Measurements from ENCODE around the gene SAT1. TPM values are rescaled to one million over a fixed set of nuclear protein-coding genes. Genes with fewer than 3 reads are reported as not detected.

Gene SAT1
- total RNA-seq, 4 donors from 2014 or later, result 167 to 405 (median 277) TPM

DNA sequence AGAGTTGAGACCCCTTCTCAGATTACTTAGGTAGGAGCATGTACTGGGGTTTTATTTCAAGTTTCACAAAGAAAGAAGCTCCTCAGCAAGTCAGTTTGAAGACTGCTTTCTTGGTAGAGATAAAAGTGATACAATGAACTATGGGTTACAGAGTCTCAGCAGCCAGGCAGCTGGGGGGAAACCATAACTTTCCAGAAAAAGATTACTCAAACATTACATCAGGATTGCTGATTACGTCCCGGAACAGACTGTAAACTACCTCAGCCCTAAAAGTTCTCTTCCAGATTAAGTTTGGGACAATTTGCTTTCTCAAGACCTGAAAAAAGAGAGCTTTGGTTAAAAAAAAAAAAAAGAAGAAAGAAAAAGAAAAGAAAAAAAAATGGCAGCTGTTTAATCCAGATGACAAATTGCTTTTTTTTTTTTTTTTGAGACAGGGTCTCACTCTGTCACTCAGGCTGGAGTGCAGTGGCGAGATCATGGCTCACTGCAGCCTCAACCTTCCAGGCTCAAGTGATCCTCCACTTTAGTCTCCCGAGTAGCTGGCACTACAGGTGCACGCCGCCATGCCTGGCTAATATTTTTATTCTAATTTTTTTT lies 16.6 kb downstream of the SAT1 start:
- Histone ChIP-seq H3K27ac (no peak overlapping the region), H3K4me1 (peaks cover 0 to 13% (median 0%) of the 10 kb centered on the region in 3 donors), H3K27me3 (no peaks in the 10 kb centered on the region), H3K4me3 (no peak overlapping the region), H3K9me3 (no peaks in the 10 kb centered on the region), H3K36me3 (no peaks in the 10 kb centered on the region)
- TF ChIP-seq, protein P1, sequence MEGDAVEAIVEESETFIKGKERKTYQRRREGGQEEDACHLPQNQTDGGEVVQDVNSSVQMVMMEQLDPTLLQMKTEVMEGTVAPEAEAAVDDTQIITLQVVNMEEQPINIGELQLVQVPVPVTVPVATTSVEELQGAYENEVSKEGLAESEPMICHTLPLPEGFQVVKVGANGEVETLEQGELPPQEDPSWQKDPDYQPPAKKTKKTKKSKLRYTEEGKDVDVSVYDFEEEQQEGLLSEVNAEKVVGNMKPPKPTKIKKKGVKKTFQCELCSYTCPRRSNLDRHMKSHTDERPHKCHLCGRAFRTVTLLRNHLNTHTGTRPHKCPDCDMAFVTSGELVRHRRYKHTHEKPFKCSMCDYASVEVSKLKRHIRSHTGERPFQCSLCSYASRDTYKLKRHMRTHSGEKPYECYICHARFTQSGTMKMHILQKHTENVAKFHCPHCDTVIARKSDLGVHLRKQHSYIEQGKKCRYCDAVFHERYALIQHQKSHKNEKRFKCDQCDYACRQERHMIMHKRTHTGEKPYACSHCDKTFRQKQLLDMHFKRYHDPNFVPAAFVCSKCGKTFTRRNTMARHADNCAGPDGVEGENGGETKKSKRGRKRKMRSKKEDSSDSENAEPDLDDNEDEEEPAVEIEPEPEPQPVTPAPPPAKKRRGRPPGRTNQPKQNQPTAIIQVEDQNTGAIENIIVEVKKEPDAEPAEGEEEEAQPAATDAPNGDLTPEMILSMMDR (IDR thresholded peaks at IDR 0.05), result no peak
- TF ChIP-seq EP300 (IDR thresholded peaks at IDR 0.05) (no peak), POLR2A (IDR thresholded peaks at IDR 0.05) (no peak), POLR2AphosphoS5 (IDR thresholded peaks at IDR 0.05) (no peak)
- no peak for ATAC-seq
- 50 to 75% methylated on average over 4 of the region's 6 CpGs for WGBS, 2 donors (ENCODE audit: low coverage in 1 of 2)

DNA sequence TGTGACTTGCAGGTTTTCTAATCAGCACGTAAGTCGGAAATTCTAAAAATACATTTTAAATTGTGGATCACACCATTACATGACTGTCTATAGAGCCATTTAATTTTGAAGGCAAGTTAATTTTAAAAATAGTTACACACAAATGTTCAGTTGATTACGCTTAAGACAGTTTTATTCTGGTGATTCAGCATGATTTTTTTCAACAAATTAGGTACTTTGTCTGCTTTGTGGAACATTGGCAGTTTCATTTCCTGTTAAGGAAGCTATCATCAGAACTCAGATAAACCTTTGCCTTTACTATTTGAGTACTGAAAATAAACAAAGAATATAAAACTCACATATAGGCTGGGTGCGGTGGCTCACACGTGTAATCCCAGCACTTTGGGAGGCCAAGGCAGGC lies 19.5 kb downstream of the SAT1 start:
- no peak for TF ChIP-seq EP300 (IDR thresholded peaks at IDR 0.05)
- no peak for TF ChIP-seq POLR2AphosphoS5 (IDR thresholded peaks at IDR 0.05)
- TF ChIP-seq POLR2A (IDR thresholded peaks at IDR 0.05), result no peak
- TF ChIP-seq, protein P1 (IDR thresholded peaks at IDR 0.05), result no peak

DNA sequence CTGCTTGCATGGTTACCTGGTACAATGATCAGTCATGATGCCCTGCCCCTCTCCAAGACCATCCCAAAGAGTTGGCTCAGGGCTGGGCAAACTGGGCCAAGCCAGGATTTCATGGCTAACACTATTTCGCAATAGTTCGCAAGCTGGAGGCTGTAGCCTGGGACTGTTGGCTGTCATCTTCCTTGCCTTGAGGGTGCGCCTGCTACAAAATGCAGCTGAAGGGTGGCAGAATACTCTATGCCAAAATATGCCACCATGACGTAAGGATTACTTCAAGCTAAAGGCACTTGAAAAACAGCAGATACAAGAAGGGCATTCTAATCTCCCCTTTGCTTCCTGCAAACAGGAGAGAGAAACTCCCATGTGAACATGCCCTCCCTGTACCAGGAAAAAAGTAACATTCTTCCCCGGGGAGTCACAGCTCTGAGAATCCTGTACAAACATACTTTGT lies 21.0 kb downstream of the SAT1 start:
- Histone ChIP-seq H3K4me3 (no peak overlapping the region), H3K27ac (no peak overlapping the region), H3K4me1 (peaks cover 0 to 8% (median 0%) of the 10 kb centered on the region in 3 donors), H3K9me3 (no peaks in the 10 kb centered on the region), H3K27me3 (no peaks in the 10 kb centered on the region), H3K36me3 (no peaks in the 10 kb centered on the region)
- no peak for TF ChIP-seq POLR2AphosphoS5 (IDR thresholded peaks at IDR 0.05)
- ATAC-seq, result peak; percentile 43
- 67 to 79% methylated on average over 2 of the region's 5 CpGs for WGBS, 2 donors (ENCODE audit: low coverage in 1 of 2)

More for the DNA sequence above, 19.5 kb downstream of the SAT1 start:
- 49 to 86% methylated on average over 3 to 5 of the region's 5 CpGs for WGBS, 2 donors (ENCODE audit: low coverage in 1 of 2)
- no peak for ATAC-seq
- no peak overlapping the region for H3K27ac ChIP-seq
- no peak overlapping the region for H3K4me3 ChIP-seq
- no peaks in the 10 kb centered on the region for H3K27me3 ChIP-seq
- no peaks in the 10 kb centered on the region for H3K36me3 ChIP-seq
- peaks cover 0 to 8% (median 0%) of the 10 kb centered on the region in 3 donors for H3K4me1 ChIP-seq
- H3K9me3 ChIP-seq, result no peaks in the 10 kb centered on the region

DNA sequence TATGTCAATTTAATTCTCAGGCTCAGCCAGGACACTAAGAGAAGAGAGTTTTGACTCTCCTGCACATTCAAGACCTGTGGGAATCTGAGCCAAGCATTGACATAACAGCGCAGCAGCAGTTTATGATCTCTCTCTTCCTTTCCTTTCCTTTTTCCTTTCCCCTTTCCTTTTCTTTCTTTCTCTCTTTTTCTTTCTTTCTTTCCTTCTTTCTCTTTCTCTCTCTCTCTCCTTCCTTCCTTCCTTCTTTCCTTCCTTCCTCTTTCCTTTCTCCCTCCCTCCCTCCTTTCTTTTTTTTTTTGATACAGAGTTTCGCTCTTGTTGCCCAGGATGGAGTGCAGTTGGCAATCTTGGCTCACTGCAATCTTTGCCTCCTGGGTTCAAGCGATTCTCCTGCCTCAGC lies 21.6 kb downstream of the SAT1 start:
- no peaks in the 10 kb centered on the region for H3K36me3 ChIP-seq
- no peak overlapping the region for H3K27ac ChIP-seq
- H3K4me1 ChIP-seq, result peaks cover 0 to 8% (median 0%) of the 10 kb centered on the region in 3 donors
- ATAC-seq, result no peak
- TF ChIP-seq POLR2A (IDR thresholded peaks at IDR 0.05) (no peak), EP300 (IDR thresholded peaks at IDR 0.05) (no peak), POLR2AphosphoS5 (IDR thresholded peaks at IDR 0.05) (no peak)
- TF ChIP-seq, protein P1 (IDR thresholded peaks at IDR 0.05), result no peak
- no peaks in the 10 kb centered on the region for H3K9me3 ChIP-seq
- no peak overlapping the region for H3K4me3 ChIP-seq
- WGBS, 2 donors (ENCODE audit: low coverage in 1 of 2), result 67 to 83% methylated on average over 1 to 2 of the region's 3 CpGs
- H3K27me3 ChIP-seq, result no peaks in the 10 kb centered on the region

DNA sequence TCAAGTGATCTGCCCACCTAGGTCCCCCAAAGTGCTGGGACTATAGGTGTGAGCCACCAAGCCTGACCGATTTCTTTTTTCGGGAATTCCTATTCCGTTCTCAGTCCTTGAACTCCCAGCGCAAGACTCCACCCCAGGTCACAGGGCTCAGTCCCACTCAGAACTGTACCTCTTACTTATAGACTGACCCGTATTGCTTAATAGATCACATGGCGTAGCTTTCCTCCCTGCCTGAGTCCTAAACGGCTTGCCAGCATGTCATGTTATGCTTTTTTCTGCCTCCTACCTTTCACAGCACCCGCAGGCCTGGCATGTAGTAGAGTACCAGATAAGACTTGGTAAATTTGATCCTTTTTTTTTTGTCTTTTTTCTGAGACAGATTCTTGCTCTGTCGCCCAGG lies 22.4 kb downstream of the SAT1 start:
- 89 to 98% methylated on average over 6 to 7 of the region's 9 CpGs for WGBS, 2 donors (ENCODE audit: low coverage in 1 of 2)
- peaks cover 0 to 8% (median 0%) of the 10 kb centered on the region in 3 donors for H3K4me1 ChIP-seq
- H3K27ac ChIP-seq, result no peak overlapping the region
- H3K9me3 ChIP-seq, result no peaks in the 10 kb centered on the region
- no peaks in the 10 kb centered on the region for H3K27me3 ChIP-seq
- H3K36me3 ChIP-seq, result no peaks in the 10 kb centered on the region
- no peak for ATAC-seq
- no peak for TF ChIP-seq EP300 (IDR thresholded peaks at IDR 0.05)
- TF ChIP-seq, protein P1 (IDR thresholded peaks at IDR 0.05), result no peak
- TF ChIP-seq POLR2AphosphoS5 (IDR thresholded peaks at IDR 0.05), result no peak
- TF ChIP-seq POLR2A (IDR thresholded peaks at IDR 0.05), result no peak
- H3K4me3 ChIP-seq, result no peak overlapping the region
